Spleen (tissue), 11 donors: ENCODE measurements around the gene DOCK4. TPM values are rescaled to one million over a fixed set of nuclear protein-coding genes. Genes with fewer than 3 reads are reported as not detected.

Source experiments
- DNase-seq: peaks from one replicate; pipeline ENCODE4 v3.0.0-alpha.2; 2020
- H3K27ac ChIP-seq, 8 donors: fragments of 200-600 bp; sonication (generic) in 7 of 8; 1 replicate in 4 of 8; 2 replicates in 4 of 8; pipeline versions ENCODE4 v1.5.0 to v1.8.0; 2016 to 2021; ENCODE audit warnings: inconsistent platforms in 4 of 8, mild to moderate bottlenecking in 4 of 8, moderate library complexity in 1 of 8
- H3K27me3 ChIP-seq, 7 donors: fragments of 200-600 bp; sonication (generic) in 6 of 7; replicated peaks in 1 of 7; 1 replicate in 4 of 7; 2 replicates in 3 of 7; pipeline versions ENCODE4 v1.5.0 to v1.8.0; 2016 to 2021; ENCODE audit warnings: inconsistent platforms in 3 of 7, mild to moderate bottlenecking in 1 of 7
- H3K36me3 ChIP-seq, 6 donors: fragments of 200-600 bp; sonication (generic) in 5 of 6; 1 replicate in 4 of 6; 2 replicates in 2 of 6; pipeline versions ENCODE4 v1.5.0 to v1.8.0; 2016 to 2021; ENCODE audit warnings: inconsistent platforms in 2 of 6
- H3K4me1 ChIP-seq, 6 donors: fragments of 200-600 bp; sonication (generic) in 5 of 6; 1 replicate in 3 of 6; 2 replicates in 3 of 6; pipeline versions ENCODE4 v1.5.0 to v1.8.0; 2016 to 2021; ENCODE audit warnings: inconsistent platforms in 3 of 6
- H3K4me3 ChIP-seq, 8 donors: fragments of 200-600 bp; sonication (generic) in 7 of 8; 1 replicate in 4 of 8; 2 replicates in 4 of 8; pipeline versions ENCODE4 v1.5.0 to v1.8.0; 2016 to 2021; ENCODE audit warnings: inconsistent platforms in 4 of 8, mild to moderate bottlenecking in 4 of 8, moderate library complexity in 2 of 8
- H3K9me3 ChIP-seq, 8 donors: fragments of 200-600 bp; sonication (generic) in 7 of 8; 1 replicate in 4 of 8; 2 replicates in 4 of 8; pipeline versions ENCODE4 v1.5.0 to v1.8.0; 2016 to 2021; ENCODE audit warnings: inconsistent platforms in 4 of 8
- POLR2A ChIP-seq, 3 donors: fragments of 450-650 bp; IDR thresholded peaks; one replicate each; pipeline ENCODE4 v1.5.1; 2017; ENCODE audit warnings: antibody characterized with exemption in 3 of 3, mild to moderate bottlenecking in 1 of 3
- POLR2AphosphoS5 ChIP-seq, 3 donors: sonication (generic); formaldehyde crosslinking; IDR thresholded peaks; one replicate each; pipeline ENCODE4 v1.5.1; 2017; ENCODE audit warnings: antibody characterized with exemption in 3 of 3
- WGBS, 5 donors: extraction: QIAGEN DNeasy Blood & Tissue Kit in 3 of 5; methylation state at CpG; one replicate each; pipeline versions ENCODE4 v1.1.5 to v1.1.7; 2013 to 2018; 5-methylcytosine and 5-hydroxymethylcytosine counted together
- intact Hi-C: fragments of 100-400 bp; cut with DNase I; formaldehyde crosslinking; loops from one replicate; pipeline ENCODE4 v1.15.0; 2023; ENCODE audit warnings: low total_unique reads
- polyA plus RNA-seq, 3 donors: library from polyadenylated mRNA; stranded (reverse); fragments of 200-250 nt; gene quantifications; one replicate each; pipeline ENCODE4 v1.2.1, GENCODE V29; 2013
- total RNA-seq, 7 donors: library from RNA; depleted of rRNA in 3 of 7; stranded (reverse); fragments of >200 nt in 3 of 7; fragmentation: NEBNext Ultra II Directional in 4 of 7; extraction: Animal tissue kit (Norgen Biotek cat#: 25700) in 4 of 7; gene quantifications; one replicate each; pipeline versions ENCODE4 v1.1.0 to v1.2.1, GENCODE V29; 2016 to 2021
- TF ChIP-seq, protein P1 (sequence below), 11 experiments: fragments of 200-600 bp in 7 of 11; fragments of 450-650 bp in 4 of 11; sonication (generic) in 4 of 11; IDR thresholded peaks in 8 of 11; conservative IDR thresholded peaks in 3 of 11; 1 replicate in 7 of 11; 2 replicates in 4 of 11; pipeline versions ENCODE4 v1.4.0 to v1.8.0; 2016 to 2021; ENCODE audit warnings: antibody characterized with exemption in 11 of 11, inconsistent platforms in 4 of 11, mild to moderate bottlenecking in 1 of 11
- donor health status: healthy with polysubstance abuse.
- donor health status: DM: no; HTN: no; CAD: no; lungs with moderate emphysema.
- donor health status: DM: no; HTN: no; CAD: no.
- donor health status: Bipolar disorder and iron deficiency.
- donor health status: healthy.
- donor health status: DM: no; HTN: no; CAD: no.
- donor health status: DM: yes; HTN: yes; CAD: no.

The DOCK4 gene
- total and polyA plus RNA-seq, 10 donors, result 1.4 to 26.9 (median 14.2) TPM

DNA sequence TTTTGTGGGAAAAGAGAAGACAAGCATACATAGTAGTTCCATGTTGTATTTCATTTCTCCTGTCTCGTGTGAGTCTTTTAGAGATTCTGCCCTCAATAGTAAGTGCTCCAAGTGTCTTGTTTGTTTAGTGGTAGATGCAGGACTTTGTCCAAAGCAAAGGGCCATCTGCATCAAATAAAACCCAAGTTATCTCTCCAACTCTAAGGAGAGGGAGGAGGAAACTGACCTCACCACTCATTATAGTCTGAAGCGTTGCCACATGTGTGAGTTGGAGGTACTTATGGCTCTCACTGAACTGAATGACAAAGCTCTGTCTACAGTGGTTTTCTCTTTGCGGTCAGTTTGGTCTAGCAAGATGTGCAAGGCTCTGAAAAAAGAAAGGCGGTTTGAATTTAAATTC is 272.6 kb downstream of the DOCK4 start:
- WGBS, 5 donors, result 84 to 96% (median 92%) methylated on average over 4 of the region's 4 CpGs
- Histone ChIP-seq H3K36me3 (no peaks in the 10 kb centered on the region), H3K27ac (no peak overlapping the region), H3K9me3 (no peaks in the 10 kb centered on the region), H3K4me1 (no peaks in the 10 kb centered on the region), H3K4me3 (no peak overlapping the region), H3K27me3 (no peaks in the 10 kb centered on the region)
- DNase-seq, result no peak
- intact Hi-C loops, result no loop called here
- TF ChIP-seq, protein P1, sequence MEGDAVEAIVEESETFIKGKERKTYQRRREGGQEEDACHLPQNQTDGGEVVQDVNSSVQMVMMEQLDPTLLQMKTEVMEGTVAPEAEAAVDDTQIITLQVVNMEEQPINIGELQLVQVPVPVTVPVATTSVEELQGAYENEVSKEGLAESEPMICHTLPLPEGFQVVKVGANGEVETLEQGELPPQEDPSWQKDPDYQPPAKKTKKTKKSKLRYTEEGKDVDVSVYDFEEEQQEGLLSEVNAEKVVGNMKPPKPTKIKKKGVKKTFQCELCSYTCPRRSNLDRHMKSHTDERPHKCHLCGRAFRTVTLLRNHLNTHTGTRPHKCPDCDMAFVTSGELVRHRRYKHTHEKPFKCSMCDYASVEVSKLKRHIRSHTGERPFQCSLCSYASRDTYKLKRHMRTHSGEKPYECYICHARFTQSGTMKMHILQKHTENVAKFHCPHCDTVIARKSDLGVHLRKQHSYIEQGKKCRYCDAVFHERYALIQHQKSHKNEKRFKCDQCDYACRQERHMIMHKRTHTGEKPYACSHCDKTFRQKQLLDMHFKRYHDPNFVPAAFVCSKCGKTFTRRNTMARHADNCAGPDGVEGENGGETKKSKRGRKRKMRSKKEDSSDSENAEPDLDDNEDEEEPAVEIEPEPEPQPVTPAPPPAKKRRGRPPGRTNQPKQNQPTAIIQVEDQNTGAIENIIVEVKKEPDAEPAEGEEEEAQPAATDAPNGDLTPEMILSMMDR (IDR thresholded peaks at IDR 0.05 in 8 of 11, conservative IDR thresholded peaks at IDR 0.05 in 3 of 11), result no peak
- TF ChIP-seq POLR2AphosphoS5 (IDR thresholded peaks at IDR 0.05) (no peak), POLR2A (IDR thresholded peaks at IDR 0.05) (no peak)

- Histone ChIP-seq H3K36me3 (no peaks in the 10 kb centered on the region), H3K9me3 (no peaks in the 10 kb centered on the region), H3K4me3 (no peak overlapping the region), H3K27me3 (no peaks in the 10 kb centered on the region), H3K27ac (no peak overlapping the region), H3K4me1 (no peaks in the 10 kb centered on the region)
- 69 to 80% (median 70%) methylated on average over 1 of the region's 1 CpG for WGBS, 5 donors
- TF ChIP-seq, protein P1 (IDR thresholded peaks at IDR 0.05 in 8 of 11, conservative IDR thresholded peaks at IDR 0.05 in 3 of 11), result no peak
- TF ChIP-seq POLR2A (IDR thresholded peaks at IDR 0.05), result no peak
- no peak for TF ChIP-seq POLR2AphosphoS5 (IDR thresholded peaks at IDR 0.05)
- intact Hi-C loops, result no loop called here
- no peak for DNase-seq
These were observed 274.2 kb downstream of the DOCK4 start for GRCh38 chr7:111931958-111932357.

DNA sequence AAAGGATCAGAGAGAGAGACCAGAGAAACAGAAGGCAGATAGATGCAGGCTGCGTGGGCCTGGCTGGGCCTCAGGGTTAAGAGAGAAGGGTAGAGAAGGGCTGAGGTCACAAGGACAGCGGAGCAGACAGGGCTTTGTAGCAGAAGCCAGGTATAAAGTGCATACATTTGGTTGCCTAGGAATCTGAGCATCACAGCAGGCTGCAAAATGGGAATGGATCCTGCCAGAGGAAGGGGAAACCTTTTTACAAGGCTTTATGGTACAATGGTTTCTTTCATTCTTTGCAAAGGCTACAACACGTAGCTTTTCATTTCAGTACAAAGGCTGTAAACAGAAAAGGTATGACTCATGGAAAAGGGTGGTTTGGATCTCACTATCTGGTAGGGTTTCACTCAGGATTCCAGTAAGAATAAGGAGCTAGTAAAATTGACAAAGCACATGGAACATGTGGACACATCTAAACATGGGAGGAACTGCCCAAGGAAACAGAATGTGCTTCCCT is 275.1 kb downstream of the DOCK4 start:
- 60 to 82% (median 77%) methylated on average over 3 of the region's 3 CpGs for WGBS, 5 donors
- Histone ChIP-seq H3K27me3 (no peaks in the 10 kb centered on the region), H3K27ac (no peak overlapping the region), H3K36me3 (no peaks in the 10 kb centered on the region), H3K4me3 (no peak overlapping the region), H3K9me3 (no peaks in the 10 kb centered on the region), H3K4me1 (no peaks in the 10 kb centered on the region)
- TF ChIP-seq, protein P1 (IDR thresholded peaks at IDR 0.05 in 8 of 11, conservative IDR thresholded peaks at IDR 0.05 in 3 of 11), result no peak
- TF ChIP-seq POLR2A (IDR thresholded peaks at IDR 0.05) (no peak), POLR2AphosphoS5 (IDR thresholded peaks at IDR 0.05) (no peak)
- no peak for DNase-seq
- intact Hi-C loops, result no loop called here

DNA sequence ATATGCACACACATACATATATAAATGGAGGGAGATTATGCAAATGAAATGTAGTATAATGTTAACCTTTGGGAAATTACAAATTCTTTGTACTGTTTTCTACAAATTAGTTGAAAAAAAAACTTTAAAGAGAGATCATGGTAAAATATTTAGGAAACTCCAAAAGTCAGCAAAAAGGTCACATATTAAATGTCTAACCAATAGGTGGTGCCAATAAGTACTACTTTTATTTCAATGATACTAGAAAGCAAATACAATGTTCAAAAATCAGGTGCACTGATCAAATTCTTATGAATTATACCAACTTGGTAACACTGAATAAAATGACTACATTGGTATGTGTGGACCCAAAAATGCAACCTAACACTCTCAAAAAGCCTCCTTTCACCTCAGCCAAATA is 276.9 kb downstream of the DOCK4 start:
- no peak for TF ChIP-seq POLR2A (IDR thresholded peaks at IDR 0.05)
- Histone ChIP-seq H3K9me3 (no peaks in the 10 kb centered on the region), H3K27me3 (no peaks in the 10 kb centered on the region), H3K4me3 (no peak overlapping the region), H3K4me1 (no peaks in the 10 kb centered on the region), H3K36me3 (no peaks in the 10 kb centered on the region), H3K27ac (no peak overlapping the region)
- intact Hi-C loops, result no loop called here
- DNase-seq, result no peak
